CD1c-positive myeloid dendritic cell (primary cell): ENCODE results near the gene TERB1.

Experiments used
- DNase-seq: peaks from one replicate; pipeline ENCODE4 v3.0.0-alpha.2; 2016; ENCODE audit errors: extremely low spot score

Gene TERB1

DNA sequence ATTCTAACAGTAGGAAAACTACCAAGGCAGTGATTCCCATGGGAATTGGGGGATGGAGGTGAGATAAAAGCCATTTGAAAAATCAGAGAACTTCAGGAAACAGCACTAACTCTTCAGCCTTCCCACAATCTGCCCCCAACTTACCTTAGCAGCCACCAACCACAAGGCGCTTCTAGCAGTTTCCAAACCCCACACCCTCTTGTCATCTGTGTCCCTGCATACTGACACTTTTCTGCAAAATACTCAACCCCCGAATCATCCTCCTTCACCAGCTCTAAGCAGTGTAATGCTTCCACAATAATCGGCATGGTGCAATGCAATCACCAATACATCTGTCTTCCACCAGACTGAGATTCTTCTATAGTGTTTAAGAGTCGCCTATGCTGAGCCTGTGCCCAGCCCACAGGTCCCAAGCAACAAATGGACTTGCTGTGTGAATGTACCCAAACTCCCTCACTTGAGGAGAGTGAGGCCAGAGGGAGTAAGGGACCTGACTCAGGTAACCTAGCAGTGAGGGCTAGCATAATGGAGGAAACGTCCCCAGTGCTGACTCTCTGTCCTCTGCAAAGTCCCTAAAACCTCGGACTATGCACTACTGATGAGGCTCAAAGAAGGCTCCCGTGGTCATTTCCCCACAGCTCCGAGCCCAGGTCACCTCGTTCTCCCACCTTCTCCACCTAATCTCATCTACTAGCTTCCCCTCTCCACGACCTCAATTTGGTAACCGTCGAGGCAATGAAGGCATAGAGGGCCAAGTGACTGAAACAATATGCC, 50.9 kb downstream of the TERB1 start:
- DNase-seq = no peak

DNA sequence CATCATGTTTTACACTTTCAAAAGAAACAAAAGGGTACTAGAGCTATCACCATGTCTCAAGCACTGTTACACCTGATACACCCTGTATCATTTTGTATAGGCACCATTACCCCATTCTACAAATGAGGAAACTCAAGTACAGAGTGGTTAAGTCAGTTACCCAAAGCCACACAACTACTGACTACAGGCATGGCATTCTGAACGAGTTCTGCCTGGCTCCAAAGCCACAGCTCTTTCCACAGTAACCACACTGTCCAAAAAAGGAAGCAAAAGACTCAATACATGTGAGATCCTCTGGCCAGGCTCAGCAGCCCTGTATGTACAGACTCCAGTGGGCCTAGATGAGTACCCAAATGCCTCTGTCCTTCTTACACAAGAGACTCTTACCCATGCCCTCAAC, 54.7 kb downstream of the TERB1 start:
- DNase-seq = peak; percentile 85

DNA sequence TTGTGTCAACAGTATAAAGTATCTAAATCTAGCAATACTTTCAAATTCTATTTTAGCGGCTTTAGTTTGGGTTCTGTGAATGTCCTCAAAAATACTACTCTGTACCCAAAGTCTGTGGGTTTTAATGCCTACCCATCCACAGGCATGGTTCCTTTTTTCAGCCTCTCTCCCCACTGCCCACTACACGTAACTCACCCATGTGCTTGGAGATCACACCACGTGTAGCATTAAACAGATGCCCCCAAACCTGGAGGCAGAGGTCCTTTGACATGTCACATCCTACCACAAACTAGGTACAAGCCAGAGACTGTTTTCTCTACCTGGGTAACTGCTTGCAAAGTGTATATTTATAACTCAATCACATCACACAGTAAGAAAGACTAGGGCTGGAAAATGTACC, 55.3 kb downstream of the TERB1 start:
- DNase-seq = peak; percentile 27

DNA sequence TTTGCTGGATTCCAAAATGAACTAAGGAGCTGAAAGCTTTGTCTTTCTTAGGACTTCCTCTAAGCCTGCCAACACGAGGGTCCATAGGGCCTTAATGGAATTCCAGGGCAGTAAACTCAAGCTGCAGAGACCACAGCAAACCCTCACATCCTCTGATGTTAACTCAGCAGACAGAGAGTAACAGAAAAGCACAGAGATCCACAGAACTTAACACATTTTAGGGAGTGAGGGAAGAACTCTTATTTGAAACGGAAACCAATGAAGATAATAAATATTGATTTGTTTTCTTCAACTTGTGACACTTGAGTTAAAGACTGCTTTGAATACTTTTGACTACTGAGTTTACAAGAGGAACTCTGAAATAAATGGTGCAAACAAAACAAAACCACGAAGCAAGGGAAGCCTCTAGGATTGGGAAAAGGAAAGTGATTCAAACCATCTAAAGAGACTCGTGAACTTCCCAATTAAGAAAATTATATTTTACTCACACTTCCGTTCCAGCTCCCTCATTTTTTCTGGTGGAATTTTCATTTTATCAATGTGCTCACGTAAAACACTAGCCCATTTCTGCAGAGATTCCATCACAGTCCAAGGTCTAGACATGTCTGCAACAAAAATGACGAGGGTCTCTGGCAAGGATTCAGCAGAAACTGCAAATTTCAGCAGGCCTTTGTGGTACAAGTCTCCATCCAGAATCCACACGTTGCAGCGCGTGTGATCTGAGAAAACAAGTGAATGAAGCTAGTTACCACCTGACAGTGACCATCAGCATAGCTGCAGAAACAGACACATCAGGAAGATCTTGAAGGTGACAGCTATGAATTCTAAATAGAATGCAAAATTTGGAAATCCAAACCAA, 59.2 kb downstream of the TERB1 start:
- DNase-seq = peak; percentile 39

DNA sequence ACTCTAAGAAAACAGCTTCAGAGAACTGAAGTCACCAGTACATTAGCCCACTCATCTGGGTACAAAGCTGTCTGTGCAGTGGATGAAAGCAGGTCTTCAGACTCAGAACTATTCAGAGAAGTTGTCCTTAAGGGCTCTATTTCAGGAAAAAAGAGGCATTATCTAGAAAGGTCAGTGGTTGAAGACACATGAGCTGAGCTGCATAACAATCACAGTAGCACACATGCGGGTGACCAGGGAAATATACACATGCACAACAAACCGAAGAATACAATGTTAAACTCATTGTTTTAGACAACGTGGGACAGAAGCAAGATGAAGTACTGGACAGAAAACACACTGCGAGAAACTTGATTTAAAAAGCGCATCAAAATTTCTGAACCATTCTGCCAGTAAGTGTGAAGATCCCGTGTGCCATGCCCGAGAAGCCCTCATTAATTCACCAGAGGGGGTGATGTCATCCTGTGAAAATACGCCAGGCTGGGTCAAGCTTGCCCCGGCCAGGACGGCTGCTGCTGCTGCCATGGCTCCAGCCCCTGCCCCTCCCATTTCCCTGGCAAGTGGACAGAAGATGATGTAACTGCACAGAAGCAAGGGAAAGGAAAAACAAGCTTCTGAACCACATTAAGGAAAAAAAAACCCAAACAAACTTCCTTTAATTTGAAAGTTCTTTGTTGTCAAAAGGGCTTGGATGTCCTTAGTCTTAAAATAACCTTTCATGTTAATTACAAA, 60.0 kb downstream of the TERB1 start:
- DNase-seq = peak; percentile 54

DNA sequence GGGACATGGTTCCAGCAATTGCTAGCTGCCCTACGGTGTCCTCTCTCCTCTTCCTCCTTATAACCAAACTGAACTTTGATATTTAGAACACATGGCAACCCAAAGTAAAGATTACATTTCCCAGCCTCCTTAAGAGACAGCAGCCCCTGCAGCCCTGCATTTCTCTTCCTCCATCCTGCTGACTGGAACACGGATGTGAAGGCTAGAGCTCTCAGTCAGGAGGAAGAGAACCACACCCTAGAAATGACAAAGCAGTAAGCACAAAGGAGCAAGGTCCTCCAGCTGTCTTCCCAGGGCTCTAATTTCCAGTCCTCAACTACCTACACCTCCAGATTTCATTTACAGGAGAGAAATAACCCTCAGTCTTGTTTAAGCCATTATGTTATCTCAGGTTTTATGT, 60.9 kb downstream of the TERB1 start:
- DNase-seq = peak; percentile 40

DNA sequence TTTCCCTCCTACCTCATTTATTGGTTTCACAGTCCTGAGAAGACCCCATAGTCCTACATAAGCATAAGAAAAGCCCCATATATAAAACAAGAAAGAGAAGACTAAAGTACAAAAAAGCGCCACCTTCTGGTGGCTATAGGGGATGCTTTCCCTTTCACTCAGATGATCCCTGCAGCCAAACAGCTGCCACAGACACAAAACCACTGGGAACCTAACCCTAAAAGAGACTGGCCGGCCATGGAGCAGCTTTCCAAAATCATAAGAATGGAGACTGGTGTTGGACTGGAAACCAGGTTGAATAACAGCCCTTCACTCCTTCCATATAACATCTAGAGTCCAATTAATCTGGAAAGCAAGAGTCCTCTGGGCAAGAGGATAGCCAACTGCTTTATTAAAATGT, 61.4 kb downstream of the TERB1 start:
- DNase-seq = peak; percentile 43

DNA sequence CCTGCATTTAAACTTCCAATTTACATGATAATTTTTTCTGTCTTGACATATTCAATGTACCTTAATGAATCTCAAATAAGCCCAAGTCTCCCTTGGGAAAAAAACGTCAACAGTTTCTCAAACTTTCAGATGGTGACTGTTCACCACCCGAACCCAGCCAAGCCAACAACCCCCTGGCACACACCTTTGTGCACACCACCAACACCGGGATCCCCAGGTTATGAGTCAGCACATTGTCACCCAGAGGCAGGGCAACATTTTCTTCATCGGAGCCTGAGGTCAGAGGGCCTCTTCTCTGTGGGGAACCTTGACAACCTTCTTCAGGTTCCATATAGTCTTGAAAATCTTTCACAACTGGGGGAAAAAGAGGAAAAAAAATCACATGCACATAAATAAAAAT, 65.5 kb downstream of the TERB1 start:
- no peak for DNase-seq

DNA sequence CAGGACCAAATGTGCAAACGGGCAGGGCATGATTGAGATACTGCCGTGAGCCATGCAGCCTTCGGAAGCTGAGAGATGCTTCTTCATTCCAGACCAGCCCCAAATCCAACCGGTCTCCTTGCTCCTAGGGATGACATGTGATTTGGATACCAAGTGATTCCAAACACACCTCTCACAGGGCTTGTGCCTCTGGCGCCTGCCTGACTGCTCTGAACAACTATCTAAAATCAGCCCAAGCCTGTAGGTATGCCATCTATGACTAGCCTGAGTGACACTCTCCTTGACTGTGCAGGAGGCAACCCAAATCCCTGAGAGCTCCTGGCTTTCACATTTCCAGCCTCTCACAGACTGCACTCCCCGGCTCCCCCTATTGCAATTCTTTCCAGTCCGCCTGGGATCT, 70.3 kb downstream of the TERB1 start:
- no peak for DNase-seq

DNA sequence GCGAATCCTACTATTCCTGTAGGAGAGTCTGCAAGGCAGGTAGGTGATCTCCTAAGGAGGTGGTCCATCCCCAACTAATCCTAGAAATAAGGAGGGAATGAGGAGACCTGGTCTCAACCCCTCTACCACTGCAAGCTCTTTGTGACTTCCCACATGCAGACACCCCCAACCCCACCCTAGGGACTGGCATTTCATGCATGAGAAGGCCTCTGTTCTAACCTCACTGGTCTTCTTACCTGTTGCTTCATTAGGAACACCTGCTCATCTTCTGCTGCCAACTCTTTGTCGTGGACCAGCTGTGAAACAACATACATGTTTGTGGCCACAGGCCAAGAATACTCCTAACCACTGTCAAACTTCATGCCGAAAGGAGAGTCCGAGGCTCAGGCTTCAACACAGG, 72.6 kb downstream of the TERB1 start:
- DNase-seq = no peak

DNA sequence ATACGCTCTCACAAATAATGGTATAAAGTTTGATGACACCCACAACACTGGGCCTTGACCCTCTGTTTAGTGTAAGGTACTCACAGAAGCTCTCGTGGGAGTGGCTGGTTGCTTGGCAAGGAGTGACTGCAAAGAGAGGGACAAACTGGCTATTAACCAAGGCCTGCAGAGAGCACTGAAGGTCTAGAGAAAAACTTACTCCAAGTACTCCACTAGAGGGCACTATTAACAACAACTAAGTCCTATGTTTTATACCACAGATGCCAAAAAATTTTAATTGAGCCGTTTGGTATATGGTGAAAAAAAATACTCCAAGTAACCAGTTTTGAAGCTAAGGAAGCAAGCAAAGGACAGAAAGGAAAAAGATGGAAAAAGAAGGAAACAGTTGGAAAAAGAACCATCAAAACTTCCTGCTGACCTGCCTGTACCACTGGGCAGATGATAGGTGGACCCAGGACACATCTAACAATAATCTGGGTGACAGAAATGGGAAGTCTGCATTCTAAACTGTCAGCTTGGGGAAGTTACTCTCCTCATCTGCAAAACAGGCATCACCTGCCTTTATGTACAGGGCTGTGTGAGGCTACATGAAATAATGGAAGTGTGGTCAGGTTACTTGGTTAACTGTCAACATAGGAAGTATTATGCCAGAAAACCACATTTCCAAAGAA, 73.1 kb downstream of the TERB1 start:
- peak; percentile 72 for DNase-seq

DNA sequence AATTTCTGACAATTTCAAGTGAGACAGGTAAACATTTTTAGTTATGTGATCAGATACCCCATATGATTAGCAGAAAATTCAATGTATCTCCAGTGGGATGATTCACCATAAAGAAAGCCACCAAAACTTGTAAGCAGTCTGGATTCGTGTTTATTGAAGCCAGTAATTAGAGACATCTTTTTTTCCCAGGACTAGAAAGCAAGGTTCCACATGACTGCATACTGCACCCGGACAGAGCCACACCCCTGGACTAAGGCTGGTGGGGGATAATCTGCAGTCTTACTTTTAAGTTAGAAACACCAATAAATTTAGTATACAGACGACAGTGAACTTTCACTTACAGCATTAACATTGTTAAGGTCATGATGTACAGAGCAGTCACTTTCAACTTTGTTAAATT, 80.6 kb downstream of the TERB1 start:
- DNase-seq = no peak

DNA sequence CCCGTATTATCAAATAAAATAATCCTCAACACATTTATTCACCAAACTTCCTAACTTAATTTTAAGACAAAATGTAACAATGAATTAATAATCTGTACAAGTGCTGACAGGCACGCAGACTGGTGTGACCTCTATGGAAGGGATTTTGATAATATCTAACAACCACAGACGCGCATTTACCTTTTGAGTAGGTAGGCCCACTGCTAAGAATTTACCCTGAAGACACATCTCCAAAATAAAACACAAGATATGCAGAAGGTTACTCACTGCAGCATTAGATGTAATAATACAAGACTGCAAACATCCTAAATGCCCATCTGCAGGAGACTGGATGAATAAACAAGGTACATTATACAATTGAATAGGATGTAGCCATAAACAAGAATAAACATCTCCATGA, 82.1 kb downstream of the TERB1 start:
- DNase-seq = no peak

DNA sequence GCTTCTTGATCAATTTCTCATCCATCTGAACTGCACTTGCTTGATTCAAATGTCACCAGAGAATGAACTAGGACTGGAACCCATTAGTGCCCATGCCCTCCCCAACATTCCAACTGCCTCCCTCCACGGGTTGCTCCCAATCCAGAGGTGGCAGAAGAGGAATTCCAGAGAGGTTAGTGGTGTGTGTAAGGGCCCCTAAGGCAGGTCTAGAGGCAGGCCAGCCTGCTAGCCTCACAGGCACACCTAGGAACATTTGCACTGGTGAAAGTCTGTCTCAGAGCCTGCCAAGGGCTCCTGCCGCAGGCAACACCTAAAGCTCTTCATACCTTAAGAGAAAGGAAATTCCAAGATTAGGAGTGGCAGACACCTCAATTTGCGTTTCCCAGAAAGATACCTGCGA, 83.6 kb downstream of the TERB1 start:
- DNase-seq = no peak

DNA sequence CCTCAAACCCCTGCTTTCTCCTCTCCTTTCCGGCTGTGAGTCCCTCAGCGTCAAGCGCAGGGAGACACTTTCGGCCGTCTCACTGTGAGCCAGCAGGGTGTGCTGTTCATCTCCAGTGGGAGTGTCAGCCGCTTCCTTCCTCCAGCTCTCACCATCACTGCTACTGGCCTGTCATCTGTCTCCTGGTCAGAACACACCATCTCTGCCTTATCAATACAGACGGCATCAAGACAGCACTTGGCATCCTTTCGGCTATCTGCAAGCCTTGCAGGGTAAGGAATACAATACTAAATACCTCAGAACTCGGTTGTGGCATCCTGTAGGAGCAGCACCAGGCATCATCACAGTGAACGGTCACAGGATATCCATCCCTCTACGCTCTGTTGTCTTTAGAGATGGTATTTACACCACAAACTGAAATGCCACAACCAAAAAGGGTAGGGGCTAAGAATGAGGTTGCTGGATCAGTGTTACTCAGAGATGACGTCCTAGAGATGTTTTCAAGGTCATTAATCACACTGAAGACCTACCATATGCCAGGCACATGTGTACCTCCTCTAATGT, 84.2 kb downstream of the TERB1 start:
- DNase-seq = peak; percentile 38

DNA sequence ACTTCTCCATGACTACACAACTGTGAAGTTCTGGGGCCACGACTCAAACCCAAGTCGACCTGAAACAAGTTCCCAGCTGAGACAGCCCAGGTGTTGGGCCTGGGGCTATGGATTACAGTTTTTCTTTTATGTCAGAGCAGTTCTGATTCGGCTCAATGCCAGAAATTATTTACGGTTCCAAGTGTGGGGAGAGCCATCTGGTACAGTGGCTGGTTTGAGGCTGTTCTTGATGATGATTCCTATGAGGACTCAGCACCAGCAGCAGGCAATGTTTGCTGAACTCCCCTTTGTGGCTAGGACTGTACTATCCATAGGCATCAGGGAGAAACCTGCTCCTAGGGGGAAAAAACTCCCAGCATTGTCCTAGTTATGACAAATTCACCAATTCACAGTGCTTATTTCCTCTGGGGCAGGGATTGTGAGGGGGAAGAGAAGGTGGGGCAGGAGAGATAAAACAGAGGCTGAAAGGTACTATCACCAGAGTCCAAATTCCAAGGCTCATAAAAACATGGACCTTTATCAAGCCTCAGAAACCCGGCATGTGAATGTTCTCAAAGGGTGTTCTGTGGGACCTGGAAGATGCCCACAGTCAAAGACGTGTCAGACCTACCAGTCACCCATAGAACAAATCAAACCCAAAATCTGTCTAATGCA, 86.6 kb downstream of the TERB1 start:
- no peak for DNase-seq

DNA sequence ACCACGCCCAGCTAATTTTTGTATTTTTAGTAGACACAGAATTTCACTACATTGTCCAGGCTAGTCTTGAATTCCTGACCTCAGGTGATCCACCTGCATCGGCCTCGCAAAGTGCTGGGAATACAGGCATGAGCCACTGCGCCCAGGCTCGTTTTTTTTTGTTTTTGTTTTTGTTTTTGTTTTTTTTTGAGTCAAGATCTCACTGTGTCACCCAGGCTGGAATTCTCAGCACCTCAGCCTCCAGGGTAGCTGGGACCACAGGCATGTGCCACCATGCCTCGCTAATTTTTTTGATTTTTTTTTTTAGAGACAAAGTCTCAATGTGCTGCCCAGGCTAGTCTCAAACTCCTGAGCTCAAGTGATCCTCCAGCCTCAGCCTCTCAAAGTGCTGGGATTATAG, 87.3 kb downstream of the TERB1 start:
- DNase-seq = no peak

DNA sequence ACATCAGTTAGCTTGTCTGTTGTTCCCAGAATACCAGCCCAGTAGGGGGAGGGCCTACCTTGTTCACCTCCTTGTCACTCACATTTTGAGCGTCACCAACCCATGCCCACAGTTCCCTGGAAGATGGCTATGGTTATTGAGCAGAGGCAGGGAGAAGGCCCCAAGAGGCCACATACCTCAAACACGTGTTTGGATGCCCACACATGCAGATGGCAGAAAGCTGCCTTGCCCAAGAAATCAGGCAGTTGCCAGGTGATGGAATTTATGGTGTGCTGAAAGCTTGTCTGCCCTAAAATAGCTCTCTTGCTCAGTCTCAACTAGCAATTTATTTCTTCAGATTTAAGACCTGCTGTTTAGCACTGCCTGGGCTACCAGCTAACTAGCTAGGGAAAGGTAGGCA, 88.3 kb downstream of the TERB1 start:
- no peak for DNase-seq

DNA sequence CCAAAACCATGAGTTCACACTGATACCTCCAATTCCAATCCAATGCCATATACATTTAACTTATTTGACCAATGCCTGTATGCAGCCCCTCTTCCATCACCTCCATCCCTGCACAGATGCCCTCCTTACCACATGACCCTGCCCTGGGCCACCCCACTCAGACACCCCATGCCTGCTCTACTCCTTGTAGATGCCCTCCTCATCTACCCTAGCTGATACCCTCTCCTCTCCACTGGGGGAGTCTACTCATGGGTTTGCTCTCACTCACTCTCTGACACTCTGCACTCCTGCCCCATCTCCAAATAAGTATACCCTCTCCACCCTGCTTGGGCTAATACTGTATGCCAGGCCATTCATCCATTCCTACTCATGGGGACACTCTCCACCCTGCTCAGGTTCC, 88.9 kb downstream of the TERB1 start:
- DNase-seq = no peak

DNA sequence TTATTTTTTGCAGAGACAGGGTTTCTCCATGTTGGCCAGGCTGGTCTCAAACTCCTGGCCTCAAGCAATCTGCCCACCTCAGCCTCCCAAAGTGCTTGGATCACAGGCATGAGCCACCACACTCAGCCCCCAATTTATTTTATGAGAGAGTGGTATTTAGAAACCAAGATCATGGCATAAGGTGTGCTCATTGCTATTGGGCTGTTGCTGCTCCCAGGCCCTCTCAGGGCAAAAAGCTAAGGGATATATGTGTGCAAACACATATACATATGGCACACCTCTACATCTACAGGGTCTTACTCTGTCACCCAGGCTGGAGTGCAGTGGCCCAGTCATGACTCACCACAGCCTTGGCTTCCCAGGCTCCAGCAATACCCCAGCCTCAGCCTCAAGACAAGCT, 89.8 kb downstream of the TERB1 start:
- no peak for DNase-seq

DNA sequence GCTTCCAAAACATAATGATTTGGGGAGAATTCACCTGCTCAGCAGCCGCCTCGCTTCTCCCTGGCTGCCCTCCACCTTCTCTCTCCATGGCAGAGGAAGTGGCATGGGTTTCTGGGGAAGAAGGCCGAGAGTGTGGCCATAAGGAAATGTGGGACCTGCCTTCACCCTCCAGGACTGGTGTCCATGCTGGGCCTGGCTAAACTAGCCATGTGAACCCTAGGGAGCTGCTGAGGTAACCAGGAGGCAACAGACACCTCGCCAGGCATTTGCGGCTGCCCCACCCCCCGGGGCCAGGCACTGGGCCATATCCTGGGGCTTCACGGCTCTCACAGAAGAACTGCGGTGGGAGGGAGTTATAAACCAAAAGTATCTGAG, 94.9 kb downstream of the TERB1 start:
- no peak for DNase-seq
